ENCODE data around the gene TMEM201.

GRCh38 chr1:9586147-9586766, 2.5 kb upstream of the TMEM201 start:
- TF ChIP-seq CTCF (IDR thresholded peaks at IDR 0.05) (no peak), POLR2A (IDR thresholded peaks at IDR 0.05) (no peak)

Measured in heart left ventricle (tissue), 13 donors.